Breast epithelium (tissue), 3 donors: Measurements from ENCODE around the gene PTGS1.

Experiments
- CTCF ChIP-seq, 3 donors: fragments of 450-650 bp; IDR thresholded peaks; one replicate each; pipeline ENCODE4 v1.5.1; 2016 to 2017; ENCODE audit warnings: antibody characterized with exemption in 3 of 3, mild to moderate bottlenecking in 3 of 3, moderate library complexity in 3 of 3
- POLR2AphosphoS5 ChIP-seq, 3 donors: sonication (generic); formaldehyde crosslinking; IDR thresholded peaks; one replicate each; pipeline ENCODE4 v1.6.1; 2017; ENCODE audit warnings: antibody characterized with exemption in 3 of 3

- TF ChIP-seq CTCF (IDR thresholded peaks at IDR 0.05) (no peak), POLR2AphosphoS5 (IDR thresholded peaks at IDR 0.05) (no peak)
Observed at GRCh38 chr9:122387536-122387935, 16.7 kb downstream of the PTGS1 start.
